ENCODE data around the gene MDM4.
"Not testable (repeated sequence)": the region's sequence is repeated elsewhere in the genome, so short reads cannot be mapped to it uniquely, and the experiment has no call there.

MDM4 gene

DNA sequence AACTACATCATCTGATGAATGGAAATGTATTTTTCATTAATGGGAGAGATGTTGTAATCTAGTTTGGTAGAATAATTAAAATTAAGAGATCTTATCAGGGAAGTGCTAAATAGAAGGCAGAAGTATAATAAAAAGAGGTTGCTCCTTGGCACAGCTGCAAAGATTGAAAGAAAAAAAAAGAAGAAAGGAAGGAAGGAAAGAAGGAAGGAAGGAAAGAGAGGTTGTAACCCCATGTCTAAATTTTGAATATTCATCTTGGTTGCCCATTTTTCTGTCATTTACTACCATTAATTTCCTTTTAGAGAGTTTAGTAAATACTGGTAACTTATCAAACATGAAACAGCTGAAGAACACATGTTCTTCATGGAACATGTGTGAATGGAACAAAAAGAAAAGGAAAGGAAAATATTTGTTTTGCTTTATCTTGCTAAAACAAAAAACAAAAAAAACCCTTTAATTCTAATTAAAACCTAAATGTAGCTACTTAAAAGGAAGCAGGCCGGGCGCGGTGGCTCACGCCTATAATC lies 10.5 kb upstream of the MDM4 start:
- Histone ChIP-seq H3K4me3 (ENCODE audit: low read depth, low read length) (peak overlapping the region; percentile 94), H3K4me1 (ENCODE audit: control insufficient read depth, insufficient read depth, low read length) (peaks cover 4% of the 10 kb centered on the region; the same call in 1 of the 2 replicates), H3K27me3 (ENCODE audit: control insufficient read depth, insufficient read depth, low read length) (no peaks in the 10 kb centered on the region), H3K9ac (ENCODE audit: low read depth, low read length) (peak overlapping the region; percentile 52; the same call in 1 of the 2 replicates), H3K27ac (ENCODE audit: low read depth, low read length) (no peak overlapping the region), H3K9me3 (ENCODE audit: control insufficient read depth, insufficient read depth, low read length) (no peaks in the 10 kb centered on the region), H3K36me3 (ENCODE audit: control insufficient read depth, insufficient read depth, low read length) (no peaks in the 10 kb centered on the region)

DNA sequence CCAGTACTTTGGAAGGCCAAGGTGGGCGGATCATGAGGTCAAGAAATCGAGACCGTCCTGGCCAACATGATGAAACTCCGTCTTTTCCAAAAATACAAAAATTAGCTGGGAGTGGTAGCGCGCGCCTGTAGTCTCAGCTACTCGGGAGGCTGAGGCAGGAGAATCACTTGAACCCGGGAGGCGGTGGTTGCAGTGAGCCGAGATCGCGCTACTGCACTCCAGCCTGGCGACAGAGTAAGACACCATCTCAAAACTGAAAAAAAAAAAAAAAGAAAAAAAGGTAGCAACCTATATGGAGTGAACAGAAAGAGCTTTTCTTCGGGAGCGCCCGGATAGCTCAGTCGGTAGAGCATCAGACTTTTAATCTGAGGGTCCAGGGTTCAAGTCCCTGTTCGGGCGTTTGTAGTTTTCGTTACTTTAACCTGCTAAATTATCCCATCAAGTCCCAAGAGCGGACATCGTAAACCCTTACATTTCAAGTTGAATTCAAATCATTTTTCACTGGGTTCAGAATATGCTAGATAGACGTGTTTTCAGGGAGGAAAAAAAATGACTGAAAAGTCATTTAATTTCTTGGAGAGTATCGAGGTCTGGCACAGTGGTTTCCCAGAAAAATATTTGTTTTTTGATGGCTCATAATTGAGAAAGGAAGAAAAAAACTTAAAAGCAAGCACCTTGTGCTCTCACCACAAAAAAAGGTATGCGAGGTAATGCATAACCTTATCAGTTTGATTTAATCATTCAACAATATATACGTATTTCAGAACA lies 9.8 kb upstream of the MDM4 start:
- Histone ChIP-seq H3K36me3 (ENCODE audit: control insufficient read depth, insufficient read depth, low read length) (no peaks in the 10 kb centered on the region), H3K27ac (ENCODE audit: low read depth, low read length) (peak overlapping the region; percentile 77), H3K4me1 (ENCODE audit: control insufficient read depth, insufficient read depth, low read length) (peaks cover 4% of the 10 kb centered on the region; the same call in 1 of the 2 replicates), H3K9ac (ENCODE audit: low read depth, low read length) (peak overlapping the region; percentile 52; the same call in 1 of the 2 replicates), H3K27me3 (ENCODE audit: control insufficient read depth, insufficient read depth, low read length) (no peaks in the 10 kb centered on the region), H3K4me3 (ENCODE audit: low read depth, low read length) (peak overlapping the region; percentile 94), H3K9me3 (ENCODE audit: control insufficient read depth, insufficient read depth, low read length) (no peaks in the 10 kb centered on the region)

DNA sequence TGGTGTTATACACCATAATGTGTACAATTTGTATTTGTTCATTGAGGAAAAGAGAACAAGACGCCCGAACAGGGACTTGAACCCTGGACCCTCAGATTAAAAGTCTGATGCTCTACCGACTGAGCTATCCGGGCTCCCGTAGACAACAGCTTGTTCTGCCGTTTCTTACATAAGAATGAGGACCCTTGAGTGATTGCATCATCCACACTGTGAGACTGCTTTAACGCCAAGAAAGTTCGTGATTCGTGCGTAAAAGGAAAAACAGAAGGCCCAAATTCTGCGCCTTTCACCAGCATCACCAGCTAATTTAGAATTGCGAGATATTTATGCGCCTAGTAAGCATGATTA lies 9.3 kb upstream of the MDM4 start:
- Histone ChIP-seq H3K27ac (ENCODE audit: low read depth, low read length) (peak overlapping the region; percentile 97), H3K9ac (ENCODE audit: low read depth, low read length) (peak overlapping the region; percentile 93), H3K4me3 (ENCODE audit: low read depth, low read length) (peak overlapping the region; percentile 94), H3K27me3 (ENCODE audit: control insufficient read depth, insufficient read depth, low read length) (no peaks in the 10 kb centered on the region), H3K9me3 (ENCODE audit: control insufficient read depth, insufficient read depth, low read length) (no peaks in the 10 kb centered on the region), H3K36me3 (ENCODE audit: control insufficient read depth, insufficient read depth, low read length) (no peaks in the 10 kb centered on the region), H3K4me1 (ENCODE audit: control insufficient read depth, insufficient read depth, low read length) (peaks cover 4% of the 10 kb centered on the region; the same call in 1 of the 2 replicates)

DNA sequence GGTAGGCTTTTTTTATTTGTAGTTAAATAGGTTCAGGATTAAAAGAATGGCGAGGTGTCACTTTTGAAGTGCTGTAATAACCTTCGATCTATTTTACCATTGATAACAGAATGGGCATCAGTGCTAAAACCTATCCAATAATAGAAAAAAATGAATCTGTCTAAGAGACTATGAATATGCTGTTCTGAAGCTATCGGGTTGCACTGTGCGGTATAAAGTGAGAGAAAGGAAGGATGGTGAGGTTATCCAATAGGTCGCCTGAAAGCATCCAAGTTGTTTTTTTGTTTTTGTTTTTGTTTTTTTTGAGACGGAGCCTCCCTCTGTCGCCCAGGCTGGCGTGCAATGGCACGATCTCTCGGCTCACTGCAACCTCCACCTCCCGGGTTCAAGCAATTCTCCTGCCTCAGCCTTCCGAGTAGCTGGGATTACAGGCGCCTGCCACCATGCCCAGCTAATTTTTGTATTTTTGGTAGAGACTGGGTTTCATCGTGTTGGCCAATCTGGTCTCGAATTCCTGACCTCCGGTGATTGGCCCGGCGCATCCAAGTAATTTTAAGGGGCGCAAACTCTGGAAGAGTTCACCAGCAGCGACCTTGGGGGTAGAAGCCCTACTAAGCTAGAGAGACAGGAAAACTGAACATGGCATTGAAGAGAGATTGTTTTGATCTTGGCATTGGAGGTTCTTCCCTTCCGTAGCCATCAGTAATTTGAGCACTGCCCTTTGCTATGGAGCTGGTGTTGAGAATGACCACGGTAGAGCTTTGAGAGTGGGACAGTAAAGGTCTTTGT lies 8.7 kb upstream of the MDM4 start:
- H3K4me1 ChIP-seq (ENCODE audit: control insufficient read depth, insufficient read depth, low read length): peaks cover 4% of the 10 kb centered on the region; the same call in 1 of the 2 replicates
- peak overlapping the region; percentile 93 for H3K9ac ChIP-seq (ENCODE audit: low read depth, low read length)
- H3K27me3 ChIP-seq (ENCODE audit: control insufficient read depth, insufficient read depth, low read length): no peaks in the 10 kb centered on the region
- no peaks in the 10 kb centered on the region for H3K9me3 ChIP-seq (ENCODE audit: control insufficient read depth, insufficient read depth, low read length)
- peak overlapping the region; percentile 94 for H3K4me3 ChIP-seq (ENCODE audit: low read depth, low read length)
- H3K27ac ChIP-seq (ENCODE audit: low read depth, low read length): peak overlapping the region; percentile 97
- H3K36me3 ChIP-seq (ENCODE audit: control insufficient read depth, insufficient read depth, low read length): no peaks in the 10 kb centered on the region

DNA sequence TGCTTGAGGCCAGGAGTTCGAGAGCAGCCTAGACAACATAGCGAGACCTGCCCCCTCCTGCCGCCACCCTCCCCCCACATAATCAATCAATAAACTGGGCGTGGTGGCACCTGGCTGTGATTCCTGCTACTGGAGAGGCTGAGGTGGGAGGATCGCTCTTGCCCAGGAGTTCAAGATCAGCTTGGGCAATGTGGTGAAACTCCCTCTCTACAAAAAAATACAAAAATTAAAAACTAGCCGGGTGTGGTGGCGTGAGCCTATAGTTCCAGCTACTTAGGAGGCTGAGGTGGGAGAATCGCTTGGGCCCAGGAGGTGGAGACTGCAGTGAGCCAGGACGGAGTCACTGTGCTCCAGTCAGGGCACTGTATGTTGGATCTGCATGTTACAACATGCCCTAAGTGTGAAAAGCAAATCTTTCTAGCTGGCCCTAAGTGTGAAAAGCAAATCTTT lies 7.0 kb upstream of the MDM4 start:
- Histone ChIP-seq H3K4me1 (ENCODE audit: control insufficient read depth, insufficient read depth, low read length) (no peaks in the 10 kb centered on the region), H3K9me3 (ENCODE audit: control insufficient read depth, insufficient read depth, low read length) (no peaks in the 10 kb centered on the region), H3K9ac (ENCODE audit: low read depth, low read length) (no peak overlapping the region), H3K27me3 (ENCODE audit: control insufficient read depth, insufficient read depth, low read length) (no peaks in the 10 kb centered on the region), H3K4me3 (ENCODE audit: low read depth, low read length) (no peak overlapping the region), H3K36me3 (ENCODE audit: control insufficient read depth, insufficient read depth, low read length) (no peaks in the 10 kb centered on the region), H3K27ac (ENCODE audit: low read depth, low read length) (no peak overlapping the region)

DNA sequence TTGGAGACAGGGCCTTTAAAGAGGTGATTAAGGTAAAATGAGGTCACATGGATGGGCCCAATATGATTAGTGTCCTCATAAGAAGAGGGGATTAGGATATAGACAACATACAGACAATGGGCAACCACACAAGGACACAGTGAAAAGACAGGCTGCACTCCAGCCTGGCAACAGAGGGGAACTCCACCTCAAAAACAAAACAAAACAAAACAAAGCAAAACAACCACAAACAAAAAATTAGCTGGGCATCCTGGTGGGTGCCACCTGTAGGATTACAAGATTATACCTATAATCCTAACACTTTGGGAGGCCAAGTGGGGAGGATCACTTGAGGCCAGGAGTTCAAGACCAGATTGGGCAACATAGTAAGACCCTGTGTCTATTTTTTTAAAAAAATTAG lies 4.8 kb upstream of the MDM4 start:
- Histone ChIP-seq H3K36me3 (ENCODE audit: control insufficient read depth, insufficient read depth, low read length) (no peaks in the 10 kb centered on the region), H3K4me1 (ENCODE audit: control insufficient read depth, insufficient read depth, low read length) (no peaks in the 10 kb centered on the region), H3K4me3 (ENCODE audit: low read depth, low read length) (no peak overlapping the region), H3K27ac (ENCODE audit: low read depth, low read length) (no peak overlapping the region), H3K27me3 (ENCODE audit: control insufficient read depth, insufficient read depth, low read length) (no peaks in the 10 kb centered on the region), H3K9me3 (ENCODE audit: control insufficient read depth, insufficient read depth, low read length) (no peaks in the 10 kb centered on the region), H3K9ac (ENCODE audit: low read depth, low read length) (no peak overlapping the region)

DNA sequence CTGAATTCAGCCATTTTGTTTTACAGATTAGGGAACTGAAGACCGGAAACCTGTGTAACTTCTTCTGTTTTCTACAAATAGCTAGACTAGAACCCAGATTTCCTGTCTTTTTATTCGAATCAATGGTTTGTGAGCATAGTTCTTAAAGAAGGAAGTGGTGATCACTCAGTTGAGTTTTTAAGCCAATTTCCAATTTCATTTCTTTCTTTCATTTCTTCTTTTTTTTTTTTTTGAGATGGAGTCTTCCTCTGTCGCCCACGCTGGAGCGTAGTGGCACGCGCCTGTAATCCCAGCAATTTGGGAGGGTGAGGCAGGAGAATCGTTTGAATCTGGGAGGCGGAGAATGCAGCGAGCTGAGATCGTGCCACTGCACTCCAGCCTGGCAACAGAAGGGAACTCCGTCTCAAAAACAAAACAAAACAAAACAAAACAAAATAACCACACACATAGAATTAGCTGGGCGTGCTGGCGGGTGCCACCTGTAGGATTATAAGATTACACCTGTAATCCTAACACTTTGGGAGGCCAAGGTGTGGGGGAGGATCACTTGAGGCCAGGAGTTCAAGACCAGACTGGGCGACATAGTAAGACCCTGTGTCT lies 3.0 kb upstream of the MDM4 start:
- H3K9ac ChIP-seq (ENCODE audit: low read depth, low read length): no peak overlapping the region
- no peak overlapping the region for H3K4me3 ChIP-seq (ENCODE audit: low read depth, low read length)
- peaks cover 6% of the 10 kb centered on the region for H3K36me3 ChIP-seq (ENCODE audit: control insufficient read depth, insufficient read depth, low read length)
- H3K4me1 ChIP-seq (ENCODE audit: control insufficient read depth, insufficient read depth, low read length): no peaks in the 10 kb centered on the region
- H3K27ac ChIP-seq (ENCODE audit: low read depth, low read length): no peak overlapping the region
- no peaks in the 10 kb centered on the region for H3K27me3 ChIP-seq (ENCODE audit: control insufficient read depth, insufficient read depth, low read length)
- no peaks in the 10 kb centered on the region for H3K9me3 ChIP-seq (ENCODE audit: control insufficient read depth, insufficient read depth, low read length)

DNA sequence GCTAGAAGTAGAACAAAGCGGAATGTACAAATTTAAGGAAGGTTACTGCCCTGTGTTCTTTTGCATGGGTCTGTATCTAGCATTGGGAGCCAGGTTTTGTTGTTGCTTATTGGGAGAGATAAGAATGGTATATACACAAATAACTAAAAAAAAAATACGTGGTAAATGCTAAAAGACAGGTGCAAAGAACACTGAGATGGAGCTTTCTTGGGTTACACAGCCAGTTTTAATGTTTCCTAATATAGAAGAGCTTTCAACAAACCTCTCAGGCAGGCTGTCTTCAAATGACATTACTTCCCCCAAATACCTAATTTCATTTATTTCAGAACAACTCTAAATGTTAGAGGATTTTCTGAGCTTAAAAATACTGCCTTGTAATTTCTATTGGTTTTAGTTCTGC lies 1.4 kb upstream of the MDM4 start:
- Histone ChIP-seq H3K4me3 (ENCODE audit: low read depth, low read length) (no peak overlapping the region), H3K9ac (ENCODE audit: low read depth, low read length) (no peak overlapping the region), H3K4me1 (ENCODE audit: control insufficient read depth, insufficient read depth, low read length) (no peaks in the 10 kb centered on the region), H3K27me3 (ENCODE audit: control insufficient read depth, insufficient read depth, low read length) (no peaks in the 10 kb centered on the region), H3K27ac (ENCODE audit: low read depth, low read length) (no peak overlapping the region), H3K9me3 (ENCODE audit: control insufficient read depth, insufficient read depth, low read length) (no peaks in the 10 kb centered on the region), H3K36me3 (ENCODE audit: control insufficient read depth, insufficient read depth, low read length) (peaks cover 14% of the 10 kb centered on the region)

DNA sequence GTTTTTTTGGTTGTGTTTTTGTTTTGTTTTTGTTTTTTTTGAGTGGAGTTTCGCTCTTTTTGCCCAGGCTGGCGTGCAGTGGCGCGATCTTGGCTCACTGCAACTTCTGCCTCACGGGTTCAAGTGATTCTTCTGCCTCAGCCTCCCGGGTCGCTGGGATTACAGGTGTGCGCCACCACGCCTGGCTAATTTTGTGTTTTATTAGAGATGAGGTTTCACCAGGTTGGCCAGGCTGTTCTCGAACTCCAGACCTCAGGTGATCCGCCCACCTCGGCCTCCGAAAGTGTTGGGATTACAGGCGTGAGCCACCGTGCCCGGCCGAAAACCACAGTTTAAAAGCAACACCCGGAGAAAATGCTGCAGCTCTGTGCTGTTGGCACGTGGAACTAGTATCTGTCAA lies 1.2 kb downstream of the MDM4 start:
- peak overlapping the region; percentile 93 for H3K4me3 ChIP-seq (ENCODE audit: low read depth, low read length)
- not testable (repeated sequence) for H3K27me3 ChIP-seq (ENCODE audit: control insufficient read depth, insufficient read depth, low read length); H3K27ac ChIP-seq (ENCODE audit: low read depth, low read length); H3K9ac ChIP-seq (ENCODE audit: low read depth, low read length); H3K4me1 ChIP-seq (ENCODE audit: control insufficient read depth, insufficient read depth, low read length); H3K9me3 ChIP-seq (ENCODE audit: control insufficient read depth, insufficient read depth, low read length)
- H3K36me3 ChIP-seq (ENCODE audit: control insufficient read depth, insufficient read depth, low read length): peaks cover 14% of the 10 kb centered on the region

DNA sequence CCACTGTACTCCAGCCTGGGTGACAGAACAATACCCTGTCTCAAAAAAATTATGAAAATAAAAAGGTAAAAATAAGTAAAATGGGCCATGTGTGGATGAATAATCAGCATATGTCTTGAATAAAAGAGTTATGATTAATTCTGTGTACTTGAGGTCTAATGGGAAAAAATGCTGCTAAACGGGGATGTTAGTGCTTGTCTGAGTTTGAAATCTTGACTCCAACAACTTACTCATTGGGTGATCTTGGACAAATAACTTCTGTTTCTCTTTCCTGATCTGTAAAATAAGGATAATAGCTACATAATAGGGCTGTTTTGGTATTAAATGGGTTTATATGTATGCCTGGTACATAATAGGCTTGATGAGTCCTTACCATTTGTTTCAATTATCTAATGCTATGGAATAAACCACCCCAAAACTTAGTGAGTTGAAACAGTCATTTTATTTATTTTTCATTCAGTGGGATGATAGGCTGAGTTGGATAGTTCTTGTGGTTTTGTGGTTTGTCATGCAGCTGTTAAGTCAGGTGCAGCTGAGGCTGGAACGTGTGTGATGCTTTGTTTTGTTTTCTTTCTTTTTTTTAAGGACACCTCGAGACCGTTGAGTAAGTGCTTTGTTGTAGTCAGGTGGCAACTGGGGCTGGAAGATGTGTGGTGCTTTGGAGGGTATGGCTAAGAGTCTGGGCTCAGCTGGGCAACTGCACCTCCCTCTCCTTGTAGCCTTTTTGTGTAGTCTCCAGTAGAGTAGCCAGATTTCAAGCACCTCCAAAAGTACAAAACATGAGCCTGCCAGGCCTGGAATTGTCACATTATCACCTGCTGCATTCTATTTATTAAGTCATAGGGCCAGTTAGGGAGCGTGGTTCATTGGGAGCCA lies 4.9 kb downstream of the MDM4 start:
- H3K4me1 ChIP-seq (ENCODE audit: control insufficient read depth, insufficient read depth, low read length): no peaks in the 10 kb centered on the region
- peaks cover 34% of the 10 kb centered on the region for H3K36me3 ChIP-seq (ENCODE audit: control insufficient read depth, insufficient read depth, low read length)
- H3K4me3 ChIP-seq (ENCODE audit: low read depth, low read length): no peak overlapping the region
- no peaks in the 10 kb centered on the region for H3K27me3 ChIP-seq (ENCODE audit: control insufficient read depth, insufficient read depth, low read length)
- no peak overlapping the region for H3K9ac ChIP-seq (ENCODE audit: low read depth, low read length)
- H3K27ac ChIP-seq (ENCODE audit: low read depth, low read length): no peak overlapping the region
- H3K9me3 ChIP-seq (ENCODE audit: control insufficient read depth, insufficient read depth, low read length): no peaks in the 10 kb centered on the region

Data from HUES48 (cell line).